AG09319 (cell line): ENCODE data around the gene ALDOA.

Source experiments
- DNase-seq: peaks from one replicate; pipeline ENCODE4 v3.0.0-alpha.2; 2010; ENCODE audit warnings: low read depth; ENCODE audit errors: extremely low read depth
- CTCF ChIP-seq: IDR thresholded peaks from 2 replicates; pipeline ENCODE4 v1.5.1; 2011; ENCODE audit warnings: low read depth, mild to moderate bottlenecking, inconsistent platforms, low read length, moderate library complexity

The ALDOA gene

DNA sequence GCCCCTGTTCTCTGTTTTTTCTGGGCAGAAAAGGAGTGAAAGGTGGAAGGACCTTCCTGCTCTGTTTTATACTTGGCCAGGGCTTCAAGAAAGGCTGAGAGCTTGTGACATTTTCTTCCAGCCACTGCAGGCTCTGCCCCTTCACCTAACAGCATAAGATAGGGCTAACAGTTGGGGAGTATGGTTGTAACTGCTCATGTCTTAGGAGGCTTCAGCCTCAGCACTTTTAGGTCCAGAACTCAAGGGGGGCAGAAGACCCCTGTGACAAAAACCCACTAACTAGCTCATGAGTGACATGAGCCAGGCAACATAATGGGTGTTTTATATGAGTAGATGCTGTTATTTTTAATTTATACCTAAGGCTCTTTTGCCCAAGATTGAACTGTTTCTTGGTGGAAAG is 4.9 kb downstream of the ALDOA start:
- TF ChIP-seq CTCF = no peak

GRCh38 chr16:30075503-30076275 is 10.1 kb downstream of the ALDOA start, which contains the start of gene PPP4C:
PPP4C (plus strand) TSS chr16:30075994; CDS start chr16:30076378, 384 bp downstream.
- no peak for TF ChIP-seq CTCF
- DNase-seq = no peak

More for the DNA sequence above, 4.9 kb downstream of the ALDOA start:
- DNase-seq = no peak

DNA sequence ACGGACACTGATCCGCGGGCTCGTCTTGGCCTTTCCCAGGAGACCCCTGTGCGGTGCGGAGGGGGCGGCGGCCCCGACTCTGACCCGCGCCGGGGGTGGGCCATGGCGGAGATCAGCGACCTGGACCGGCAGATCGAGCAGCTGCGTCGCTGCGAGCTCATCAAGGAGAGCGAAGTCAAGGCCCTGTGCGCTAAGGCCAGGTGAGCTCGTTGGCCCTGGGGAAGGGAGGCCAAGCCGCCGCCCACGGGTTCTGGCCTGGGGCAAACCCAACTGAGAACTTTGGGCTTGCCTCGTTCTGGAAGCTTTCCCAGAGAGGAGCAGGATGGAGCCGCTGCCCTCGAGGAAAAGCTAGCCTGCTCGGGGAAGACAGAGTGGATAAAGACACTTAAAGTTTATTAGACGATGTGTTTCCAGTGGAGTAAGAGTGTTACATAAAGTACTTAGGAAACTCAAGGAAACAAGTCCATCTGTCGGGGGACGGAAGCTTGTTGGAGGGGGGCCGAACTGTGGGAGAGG is 10.8 kb downstream of the ALDOA start:
- DNase-seq = no peak

DNA sequence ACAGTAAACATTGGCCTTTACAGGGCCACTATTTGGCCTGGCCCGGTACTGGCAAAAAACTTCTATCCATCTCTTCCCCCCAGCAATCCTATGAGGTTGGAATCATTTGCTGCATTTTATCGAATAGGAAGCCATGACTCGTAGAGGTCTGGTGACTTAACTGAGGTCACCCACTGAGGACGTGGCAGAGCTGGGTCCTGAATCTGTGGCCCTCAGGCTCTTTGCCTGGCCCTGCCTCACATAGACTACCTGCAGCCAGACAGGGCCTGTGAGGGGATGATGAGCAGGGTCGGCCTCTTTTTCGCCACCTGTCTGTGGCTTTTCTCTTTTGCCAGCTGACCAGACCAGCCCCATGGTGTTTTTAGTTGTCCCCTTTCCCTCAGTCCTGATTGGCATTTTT is 12.1 kb downstream of the ALDOA start:
- no peak for DNase-seq
- no peak for TF ChIP-seq CTCF

More for the DNA sequence above, 10.8 kb downstream of the ALDOA start:
- no peak for TF ChIP-seq CTCF

DNA sequence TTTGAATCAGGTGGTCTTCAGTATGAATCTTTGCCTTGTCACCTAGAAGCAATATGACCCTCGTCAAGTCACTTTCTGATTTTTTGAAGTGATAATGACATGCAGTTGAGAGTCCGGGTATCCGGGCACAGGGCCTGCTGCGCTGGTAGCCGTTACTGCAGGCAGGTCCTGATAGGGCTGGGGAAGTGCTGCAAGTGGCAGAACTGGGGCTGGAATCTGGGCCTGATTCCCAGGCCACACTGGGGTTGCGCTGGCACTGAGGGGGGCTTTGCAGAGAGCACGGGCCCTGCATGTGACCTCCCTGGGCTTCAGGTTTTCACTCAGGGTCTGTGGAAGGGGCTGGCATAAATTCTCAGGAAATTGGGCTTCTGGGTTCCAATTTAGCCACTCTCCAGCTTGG is 13.2 kb downstream of the ALDOA start:
- DNase-seq = no peak
- no peak for TF ChIP-seq CTCF

DNA sequence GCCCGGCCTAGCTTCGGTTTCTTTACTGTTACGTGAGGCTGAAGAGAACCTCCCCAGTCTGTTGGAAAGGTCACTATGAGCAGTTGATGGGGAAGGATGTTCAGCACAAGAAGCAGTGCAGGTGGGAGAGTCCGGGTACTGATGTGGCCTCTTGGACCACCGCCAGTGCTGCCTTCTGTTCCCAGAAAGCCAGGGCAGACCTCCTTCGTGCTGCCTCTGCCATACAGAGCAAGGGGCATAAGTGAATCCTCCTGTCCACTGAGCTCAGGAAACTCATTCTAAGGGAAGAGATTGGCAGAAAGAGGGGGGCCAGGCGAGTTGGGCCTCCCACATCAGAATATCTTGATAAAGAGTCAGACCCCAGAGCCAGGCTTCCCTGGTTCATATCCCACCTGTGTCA is 13.9 kb downstream of the ALDOA start:
- TF ChIP-seq CTCF = no peak

GRCh38 chr16:30082545-30083090 is 17.1 kb downstream of the ALDOA start:
- TF ChIP-seq CTCF = no peak; the same call in 1 of the 2 replicates
- DNase-seq = no peak

More for the DNA sequence above, 13.9 kb downstream of the ALDOA start:
- no peak for DNase-seq
